AG09309 (cell line): Measurements from ENCODE around the gene CDK5RAP2.

Source experiments
- DNase-seq: peaks from one replicate; pipeline ENCODE4 v3.0.0-alpha.2; 2010; ENCODE audit warnings: low read depth
- H3K4me3 ChIP-seq: 2 replicates; pipeline ENCODE4 v1.5.1; 2011; ENCODE audit warnings: mild to moderate bottlenecking, low read depth, low read length, moderate library complexity; ENCODE audit not compliant: control insufficient read depth
- CTCF ChIP-seq: IDR thresholded peaks from 2 replicates; pipeline ENCODE4 v1.5.1; 2011; ENCODE audit warnings: mild to moderate bottlenecking, low read depth, low read length, inconsistent platforms; ENCODE audit not compliant: insufficient read depth, control insufficient read depth; ENCODE audit errors: missing control alignments

Gene CDK5RAP2

GRCh38 chr9:120369608-120370220, 210.3 kb downstream of the CDK5RAP2 start:
- H3K4me3 ChIP-seq: no peak overlapping the region
- DNase-seq: no peak
- no peak for TF ChIP-seq CTCF

GRCh38 chr9:120368799-120369198, 211.2 kb downstream of the CDK5RAP2 start:
- DNase-seq: no peak
- no peak overlapping the region for H3K4me3 ChIP-seq
- TF ChIP-seq CTCF: no peak

- DNase-seq: peak; percentile 75
- no peak overlapping the region for H3K4me3 ChIP-seq
- peak; percentile 66 for TF ChIP-seq CTCF
Observed at GRCh38 chr9:120366644-120367019, 213.3 kb downstream of the CDK5RAP2 start.

GRCh38 chr9:120365386-120365785, 214.6 kb downstream of the CDK5RAP2 start:
- TF ChIP-seq CTCF: no peak
- DNase-seq: no peak
- H3K4me3 ChIP-seq: no peak overlapping the region

GRCh38 chr9:120363697-120364096, 216.3 kb downstream of the CDK5RAP2 start:
- no peak for DNase-seq
- TF ChIP-seq CTCF: no peak
- H3K4me3 ChIP-seq: no peak overlapping the region

- H3K4me3 ChIP-seq: no peak overlapping the region
- TF ChIP-seq CTCF: no peak
- no peak for DNase-seq
Observed at GRCh38 chr9:120362446-120362845, 217.5 kb downstream of the CDK5RAP2 start.

- no peak overlapping the region for H3K4me3 ChIP-seq
- no peak for TF ChIP-seq CTCF
- DNase-seq: no peak
Observed at GRCh38 chr9:120361551-120361950, 218.4 kb downstream of the CDK5RAP2 start.
